Naive thymus-derived CD4-positive, alpha-beta T cell (primary cell): Measurements from ENCODE around the gene SEZ6L. TPM values are rescaled to one million over a fixed set of nuclear protein-coding genes. Genes with fewer than 3 reads are reported as not detected.

Experiments used
- ATAC-seq: fragments of 150-1000 bp; cut with Tn5 transposase; 2 replicates; pipeline ENCODE4 v1.10.0; 2021; ENCODE audit warnings: mild to moderate bottlenecking, moderate library complexity
- CTCF ChIA-PET: fragments of 350-600 bp; sonication (Branson Sonifier 250); formaldehyde crosslinking; loops from one replicate; lab custom pipeline; 2021; ENCODE audit warnings: antibody characterized with exemption; lab: Charles Lee
- POLR2A ChIA-PET: fragments of 350-600 bp; sonication (Branson Sonifier 250); formaldehyde crosslinking; loops from one replicate; lab custom pipeline; 2021; ENCODE audit warnings: antibody characterized with exemption, inconsistent platforms; lab: Charles Lee
- DNase-seq, 9 donors: peaks; one replicate each; pipeline versions ENCODE4 v3.0.0 to v3.0.0-alpha.2; 2020 to 2022; ENCODE audit warnings: mixed read lengths in 1 of 9
- H3K27ac ChIP-seq: one replicate; pipeline ENCODE4 v1.7.0; 2013; ENCODE audit warnings: mild to moderate bottlenecking, low read depth, low read length, moderate library complexity
- H3K27me3 ChIP-seq, 2 donors: one replicate each; pipeline ENCODE4 v1.7.0; 2013; ENCODE audit warnings: low read length in 2 of 2, mild to moderate bottlenecking in 2 of 2, moderate library complexity in 2 of 2; ENCODE audit not compliant: control insufficient read depth in 2 of 2, insufficient read depth in 2 of 2
- H3K36me3 ChIP-seq, 3 experiments: 1 replicate in 2 of 3; 2 replicates in 1 of 3; pipeline ENCODE4 v1.7.0; 2013; ENCODE audit warnings: low read length in 3 of 3, mild to moderate bottlenecking in 3 of 3, moderate library complexity in 1 of 3; ENCODE audit not compliant: insufficient read depth in 3 of 3, control insufficient read depth in 2 of 3
- H3K4me1 ChIP-seq, 2 donors: one replicate each; pipeline ENCODE4 v1.7.0; 2013; ENCODE audit warnings: low read length in 2 of 2, mild to moderate bottlenecking in 2 of 2, moderate library complexity in 1 of 2; ENCODE audit not compliant: control insufficient read depth in 2 of 2, insufficient read depth in 2 of 2
- H3K4me3 ChIP-seq: 2 replicates; pipeline ENCODE4 v1.7.0; 2013; ENCODE audit warnings: mild to moderate bottlenecking, low read length
- H3K9me3 ChIP-seq, 3 experiments: 1 replicate in 2 of 3; 2 replicates in 1 of 3; pipeline ENCODE4 v1.7.0; 2013; ENCODE audit warnings: low read length in 3 of 3; ENCODE audit not compliant: control insufficient read depth in 2 of 3
- H3K27ac Mint-ChIP-seq, 9 donors: one replicate each; pipeline ENCODE4 v1.8.0; 2020 to 2022; ENCODE audit warnings: mixed read lengths in 9 of 9, mild to moderate bottlenecking in 8 of 9, moderate library complexity in 5 of 9, inconsistent platforms in 2 of 9
- H3K27me3 Mint-ChIP-seq, 5 donors: one replicate each; pipeline ENCODE4 v1.8.0; 2021 to 2022; ENCODE audit warnings: mixed read lengths in 5 of 5, mild to moderate bottlenecking in 1 of 5
- H3K36me3 Mint-ChIP-seq, 5 donors: one replicate each; pipeline ENCODE4 v1.8.0; 2020 to 2022; ENCODE audit warnings: mixed read lengths in 5 of 5, mild to moderate bottlenecking in 3 of 5, inconsistent platforms in 1 of 5
- H3K4me1 Mint-ChIP-seq, 7 donors: one replicate each; pipeline ENCODE4 v1.8.0; 2020 to 2022; ENCODE audit warnings: mixed read lengths in 7 of 7, mild to moderate bottlenecking in 3 of 7, inconsistent platforms in 1 of 7
- H3K4me3 Mint-ChIP-seq, 10 donors: one replicate each; pipeline ENCODE4 v1.8.0; 2020 to 2022; ENCODE audit warnings: mild to moderate bottlenecking in 10 of 10, mixed read lengths in 10 of 10, moderate library complexity in 6 of 10, inconsistent platforms in 2 of 10
- H3K9me3 Mint-ChIP-seq, 11 donors: one replicate each; pipeline ENCODE4 v1.8.0; 2020 to 2022; ENCODE audit warnings: mixed read lengths in 11 of 11, mild to moderate bottlenecking in 4 of 11, inconsistent platforms in 1 of 11, moderate library complexity in 1 of 11
- intact Hi-C, 2 donors: fragments of 100-400 bp; cut with micrococcal nuclease; formaldehyde crosslinking; loops; one replicate each; pipeline ENCODE4 v1.15.1; 2023
- polyA plus RNA-seq, 2 donors: library from polyadenylated mRNA; unstranded; fragments of 300-500 nt; fragmentation: Illumina TruSeq; gene quantifications; one replicate each; pipeline ENCODE4 v1.2.3, GENCODE V29; 2021
- total RNA-seq, 6 experiments: library from RNA in 5 of 6; stranded (reverse) in 5 of 6; gene quantifications; 1 replicate in 5 of 6; 2 replicates in 1 of 6; pipeline ENCODE4 v1.2.3 and lab custom pipeline; 2021 to 2026

The SEZ6L gene
- total and polyA plus RNA-seq, 7 experiments from 2014 or later, result 0.16 to 1.4 TPM; not detected in 5

GRCh38 chr22:26314171-26314570 lies 144.9 kb downstream of the SEZ6L start:
- H3K27ac ChIP-seq, result no peak overlapping the region
- ATAC-seq, result no peak
- H3K36me3 ChIP-seq, result no peaks in the 10 kb centered on the region
- ChIA-PET CTCF (no interaction called here), POLR2A (no interaction called here)
- Mint-ChIP-seq H3K27me3 (peaks cover 12 to 37% (median 22%) of the 10 kb centered on the region in 5 donors), H3K9me3 (peaks cover 0 to 2% (median 0%) of the 10 kb centered on the region in 11 donors), H3K36me3 (no peaks in the 10 kb centered on the region), H3K27ac (no peak overlapping the region), H3K4me3 (no peak overlapping the region), H3K4me1 (no peaks in the 10 kb centered on the region)
- H3K4me3 ChIP-seq, result no peak overlapping the region
- H3K4me1 ChIP-seq, result no peaks in the 10 kb centered on the region
- no peaks in the 10 kb centered on the region for H3K27me3 ChIP-seq
- DNase-seq, result no peak
- intact Hi-C loops, result no loop called here
- H3K9me3 ChIP-seq, result no peaks in the 10 kb centered on the region

GRCh38 chr22:26314656-26315055 lies 145.4 kb downstream of the SEZ6L start:
- H3K36me3 Mint-ChIP-seq, result no peaks in the 10 kb centered on the region
- H3K4me1 Mint-ChIP-seq, result no peaks in the 10 kb centered on the region
- CTCF ChIA-PET, result no interaction called here
- intact Hi-C loops, result no loop called here
- POLR2A ChIA-PET, result no interaction called here
- H3K9me3 ChIP-seq, result no peaks in the 10 kb centered on the region
- no peak for DNase-seq
- no peaks in the 10 kb centered on the region for H3K36me3 ChIP-seq
- no peak for ATAC-seq
- H3K27me3 Mint-ChIP-seq, result peaks cover 11 to 37% (median 21%) of the 10 kb centered on the region in 5 donors
- no peak overlapping the region for H3K4me3 Mint-ChIP-seq
- H3K27ac ChIP-seq, result no peak overlapping the region
- H3K4me3 ChIP-seq, result no peak overlapping the region
- no peaks in the 10 kb centered on the region for H3K27me3 ChIP-seq
- no peak overlapping the region for H3K27ac Mint-ChIP-seq
- H3K9me3 Mint-ChIP-seq, result peaks cover 0 to 2% (median 0%) of the 10 kb centered on the region in 11 donors
- H3K4me1 ChIP-seq, result no peaks in the 10 kb centered on the region

- no peak overlapping the region for H3K27ac Mint-ChIP-seq
- no peaks in the 10 kb centered on the region for H3K4me1 Mint-ChIP-seq
- no peaks in the 10 kb centered on the region for H3K36me3 Mint-ChIP-seq
These were observed 147.5 kb downstream of the SEZ6L start for GRCh38 chr22:26316732-26317285.

GRCh38 chr22:26318975-26319374 lies 149.7 kb downstream of the SEZ6L start:
- DNase-seq (no peak), ATAC-seq (no peak)
- ChIA-PET CTCF (interaction anchor here (0.5 kb wide), 1 partner anchor 108 kb away, joined by 3 read pairs; no protein-coding TSS in a partner anchor), POLR2A (no interaction called here)
- no peak overlapping the region for H3K4me3 Mint-ChIP-seq
- H3K36me3 Mint-ChIP-seq, result no peaks in the 10 kb centered on the region
- no peaks in the 10 kb centered on the region for H3K9me3 ChIP-seq
- no peaks in the 10 kb centered on the region for H3K36me3 ChIP-seq
- no peak overlapping the region for H3K27ac Mint-ChIP-seq
- peaks cover 10 to 46% (median 20%) of the 10 kb centered on the region in 5 donors for H3K27me3 Mint-ChIP-seq
- peaks cover 0 to 2% (median 0%) of the 10 kb centered on the region in 11 donors for H3K9me3 Mint-ChIP-seq
- H3K4me1 Mint-ChIP-seq, result no peaks in the 10 kb centered on the region
- no peaks in the 10 kb centered on the region for H3K27me3 ChIP-seq
- intact Hi-C loops, result no loop called here
- H3K4me1 ChIP-seq, result no peaks in the 10 kb centered on the region
- H3K27ac ChIP-seq, result no peak overlapping the region
- H3K4me3 ChIP-seq, result no peak overlapping the region

More at GRCh38 chr22:26316732-26317285, 147.5 kb downstream of the SEZ6L start:
- Mint-ChIP-seq H3K4me3 (no peak overlapping the region), H3K9me3 (peaks cover 0 to 2% (median 0%) of the 10 kb centered on the region in 11 donors), H3K27me3 (peaks cover 10 to 46% (median 21%) of the 10 kb centered on the region in 5 donors)
- Histone ChIP-seq H3K4me1 (no peaks in the 10 kb centered on the region), H3K9me3 (no peaks in the 10 kb centered on the region), H3K27ac (no peak overlapping the region), H3K36me3 (no peaks in the 10 kb centered on the region), H3K27me3 (no peaks in the 10 kb centered on the region), H3K4me3 (no peak overlapping the region)
- no peak for DNase-seq
- ChIA-PET CTCF (no interaction called here), POLR2A (no interaction called here)
- no peak for ATAC-seq
- intact Hi-C loops, result no loop called here

- no peak overlapping the region for H3K27ac Mint-ChIP-seq
- H3K4me3 ChIP-seq, result no peak overlapping the region
- peaks cover 0 to 2% (median 0%) of the 10 kb centered on the region in 11 donors for H3K9me3 Mint-ChIP-seq
- no peak for ATAC-seq
- ChIA-PET CTCF (no interaction called here), POLR2A (no interaction called here)
- no peak for DNase-seq
- H3K27me3 Mint-ChIP-seq, result peaks cover 10 to 49% (median 27%) of the 10 kb centered on the region in 5 donors
- H3K27me3 ChIP-seq, result no peaks in the 10 kb centered on the region
- no peaks in the 10 kb centered on the region for H3K36me3 Mint-ChIP-seq
- H3K4me3 Mint-ChIP-seq, result no peak overlapping the region
- H3K4me1 Mint-ChIP-seq, result no peaks in the 10 kb centered on the region
- H3K27ac ChIP-seq, result no peak overlapping the region
- no peaks in the 10 kb centered on the region for H3K36me3 ChIP-seq
- intact Hi-C loops, result no loop called here
- H3K9me3 ChIP-seq, result no peaks in the 10 kb centered on the region
- H3K4me1 ChIP-seq, result no peaks in the 10 kb centered on the region
These were observed 151.2 kb downstream of the SEZ6L start for GRCh38 chr22:26320447-26320846.

- intact Hi-C loops, result no loop called here
- no peaks in the 10 kb centered on the region for H3K4me1 ChIP-seq
- ChIA-PET CTCF (no interaction called here), POLR2A (no interaction called here)
- no peak overlapping the region for H3K27ac ChIP-seq
- no peaks in the 10 kb centered on the region for H3K9me3 Mint-ChIP-seq
- H3K27me3 Mint-ChIP-seq, result peaks cover 7 to 40% (median 17%) of the 10 kb centered on the region in 5 donors
- no peaks in the 10 kb centered on the region for H3K9me3 ChIP-seq
- H3K36me3 ChIP-seq, result no peaks in the 10 kb centered on the region
- no peak overlapping the region for H3K4me3 Mint-ChIP-seq
- no peaks in the 10 kb centered on the region for H3K27me3 ChIP-seq
- no peak overlapping the region for H3K4me3 ChIP-seq
- DNase-seq (no peak), ATAC-seq (no peak)
- H3K27ac Mint-ChIP-seq, result no peak overlapping the region
- H3K4me1 Mint-ChIP-seq, result no peaks in the 10 kb centered on the region
- H3K36me3 Mint-ChIP-seq, result no peaks in the 10 kb centered on the region
These were observed 152.2 kb downstream of the SEZ6L start for GRCh38 chr22:26321469-26321913.
